ACHN (cell line): Measurements from ENCODE around the gene PPP1R12B.
"Not testable (repeated sequence)": the region's sequence is repeated elsewhere in the genome, so short reads cannot be mapped to it uniquely, and the experiment has no call there.

Experiments
- DNase-seq: peaks from one replicate; pipeline ENCODE4 v3.0.0-alpha.2; 2015
- in situ Hi-C: cut with HindIII; loops from 2 replicates; pipeline ENCODE4 v1.10.0; 2017; ENCODE audit warnings: low sequenced_read_pairs, low pct_ligation_motif_present, low pct_unique_long_range_greater_than_20kb

The PPP1R12B gene

DNA sequence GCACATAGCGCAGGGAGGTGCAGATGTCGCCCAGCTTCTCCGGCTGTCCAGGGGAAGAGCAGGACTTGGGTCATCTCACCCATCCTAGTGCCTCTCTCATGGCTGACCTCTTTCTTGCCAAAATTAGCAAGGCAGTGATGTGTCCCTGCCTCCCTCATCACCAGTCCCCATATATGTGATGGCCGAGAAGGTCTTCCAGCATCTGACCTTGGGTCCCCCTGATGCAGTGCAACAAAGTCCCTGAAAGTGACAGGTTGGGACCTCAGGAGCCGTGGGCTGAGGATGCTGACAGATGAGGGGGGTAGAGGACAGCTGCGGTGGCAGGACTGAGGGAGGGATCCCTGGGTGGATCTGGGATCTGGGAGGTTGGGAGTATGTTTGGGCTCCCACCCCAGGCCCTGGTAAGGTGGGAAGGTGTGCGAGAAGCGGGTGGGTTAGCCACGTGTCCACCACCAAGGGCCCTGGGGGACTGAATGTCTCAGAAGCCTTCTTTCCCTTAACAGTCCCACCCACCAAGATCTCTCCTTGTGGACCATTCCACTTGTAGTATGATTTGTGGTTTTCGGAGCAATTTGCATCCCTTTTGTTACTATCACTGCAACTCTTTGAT lies 252.0 kb downstream of the PPP1R12B start:
- in situ Hi-C loops = no loop called here
- no peak for DNase-seq

DNA sequence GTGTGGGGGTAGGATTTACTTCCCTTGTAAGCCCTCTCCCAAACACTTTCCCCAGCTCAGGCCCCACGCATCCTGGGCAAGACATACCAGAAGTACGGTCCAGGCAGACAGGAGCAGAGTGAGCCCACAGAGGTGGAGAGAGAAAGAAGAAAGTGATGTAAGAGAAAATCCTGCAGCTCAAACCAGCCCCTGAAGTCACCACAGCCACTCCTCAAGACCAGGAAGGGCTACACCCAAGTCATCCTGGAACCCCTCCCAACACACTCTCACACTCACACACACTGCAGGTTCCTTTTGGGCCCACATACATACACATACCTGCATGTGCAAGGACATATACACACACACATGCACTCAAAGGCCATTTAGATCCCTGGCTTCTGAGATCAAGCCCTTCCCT lies 254.9 kb downstream of the PPP1R12B start:
- DNase-seq = no peak
- in situ Hi-C loops = no loop called here

DNA sequence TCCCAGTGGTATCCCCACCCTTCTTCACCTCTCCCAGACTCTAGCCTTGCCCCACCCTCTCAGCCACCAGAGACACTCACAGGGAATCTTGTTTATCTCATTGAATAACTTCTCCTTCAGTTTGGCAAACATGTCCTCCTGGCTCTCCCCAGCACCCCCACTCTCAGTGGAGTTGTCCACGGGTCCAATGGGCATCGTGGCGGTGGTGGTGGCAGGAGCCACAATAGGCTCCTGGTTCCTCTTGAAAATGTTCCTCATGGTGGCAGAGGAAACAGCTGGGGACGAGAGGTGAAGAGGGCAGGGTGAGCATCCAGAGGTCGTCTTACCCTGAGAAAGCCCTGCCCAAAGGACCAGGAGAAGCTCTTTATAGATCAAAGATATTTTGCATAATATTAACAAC lies 257.0 kb downstream of the PPP1R12B start:
- DNase-seq = no peak
- in situ Hi-C loops = no loop called here

DNA sequence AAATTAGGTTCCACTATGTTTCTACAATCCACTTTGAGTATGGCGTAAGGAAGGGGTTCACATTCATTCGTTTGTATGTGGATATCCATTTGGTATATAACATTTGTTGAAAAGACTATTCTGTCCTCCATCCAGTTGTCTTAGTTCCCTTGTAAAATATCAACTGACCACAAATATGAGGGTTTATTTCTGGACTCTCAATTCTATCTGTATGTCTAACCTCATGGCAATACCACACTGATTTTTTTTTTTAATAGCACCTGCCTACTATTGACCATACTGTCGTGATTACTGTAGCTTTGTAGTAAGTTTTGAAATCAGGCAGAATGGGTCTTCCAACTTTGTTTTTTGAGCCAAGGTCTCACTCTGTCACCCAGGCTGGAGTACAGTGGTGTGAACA lies 263.5 kb downstream of the PPP1R12B start:
- DNase-seq, in situ Hi-C loops: not testable (repeated sequence)

DNA sequence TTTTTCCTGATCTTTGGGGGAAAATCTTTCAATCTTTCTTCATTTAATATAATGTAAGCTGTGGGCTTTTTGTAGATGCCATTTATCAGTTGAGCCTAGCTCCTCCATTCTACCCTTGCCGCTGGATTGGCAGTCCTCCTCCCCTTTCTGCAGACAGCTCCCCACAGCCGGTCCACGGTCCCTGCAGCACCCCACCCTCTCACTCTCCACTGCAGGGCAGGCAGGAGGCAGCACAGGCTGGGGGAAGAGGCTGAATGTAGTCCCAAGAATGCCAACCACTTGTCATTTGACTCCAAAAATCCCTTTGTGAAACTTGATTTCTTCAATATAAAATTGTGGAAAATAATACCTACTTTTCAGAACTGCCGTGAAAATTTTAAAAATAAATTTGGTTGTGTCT lies 265.1 kb downstream of the PPP1R12B start:
- in situ Hi-C loops = no loop called here

DNA sequence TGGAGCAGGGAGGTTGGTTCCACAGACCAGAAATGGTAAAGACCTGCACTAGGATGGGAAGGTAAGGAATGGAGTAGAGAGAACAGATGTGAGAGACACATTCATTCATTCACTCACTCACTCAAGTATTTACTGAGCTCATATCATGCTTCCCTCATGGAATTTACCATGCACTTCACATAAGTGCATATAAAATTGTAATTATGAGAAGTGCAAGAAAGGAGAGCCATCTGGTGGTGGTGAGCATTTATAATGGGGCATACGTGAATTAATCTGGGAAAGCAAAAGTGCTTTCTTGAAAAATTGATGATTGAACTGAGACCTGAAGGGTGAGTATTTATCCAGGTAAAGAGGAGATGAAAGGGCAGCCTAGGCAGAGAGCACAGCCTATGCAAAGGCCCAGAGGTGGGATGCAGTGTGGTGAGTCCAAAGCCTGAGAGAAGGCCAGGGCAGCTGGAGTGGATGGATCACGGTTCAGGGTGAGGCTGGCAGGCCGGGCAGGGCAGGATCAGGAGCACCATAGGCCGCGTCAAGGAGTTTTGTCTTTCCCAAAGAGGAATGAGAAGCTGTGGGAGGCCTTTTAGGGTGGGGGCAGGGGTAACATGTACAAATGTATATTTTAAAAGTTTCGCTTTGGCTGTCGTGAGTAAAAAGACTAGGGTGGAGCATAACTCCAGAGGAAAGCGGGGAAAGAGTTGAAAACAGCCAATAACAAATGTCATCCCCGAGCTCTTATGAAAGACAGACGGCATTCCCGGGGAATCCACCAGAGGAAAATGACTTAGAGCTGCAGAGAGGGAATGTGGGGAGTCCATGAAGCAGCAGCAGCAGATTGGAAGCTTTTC lies 266.1 kb downstream of the PPP1R12B start:
- in situ Hi-C loops = not testable (repeated sequence)
- peak; percentile 29 for DNase-seq

More for the DNA sequence above, 265.1 kb downstream of the PPP1R12B start:
- no peak for DNase-seq

DNA sequence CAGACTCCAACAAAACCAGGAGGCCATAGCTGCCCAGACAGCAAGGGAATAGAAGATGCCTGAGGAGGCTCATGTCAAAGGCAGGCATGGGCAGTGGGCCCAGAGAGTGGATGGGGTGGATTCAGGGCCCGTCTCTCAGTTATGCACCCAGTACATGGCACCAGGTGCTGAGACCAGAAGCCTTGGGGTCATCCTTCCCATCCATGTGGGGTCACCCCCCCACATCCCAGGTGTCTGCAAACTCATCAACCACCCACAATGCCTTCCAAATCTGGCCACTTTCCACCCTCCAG lies 266.7 kb downstream of the PPP1R12B start:
- in situ Hi-C loops = not testable (repeated sequence)

DNA sequence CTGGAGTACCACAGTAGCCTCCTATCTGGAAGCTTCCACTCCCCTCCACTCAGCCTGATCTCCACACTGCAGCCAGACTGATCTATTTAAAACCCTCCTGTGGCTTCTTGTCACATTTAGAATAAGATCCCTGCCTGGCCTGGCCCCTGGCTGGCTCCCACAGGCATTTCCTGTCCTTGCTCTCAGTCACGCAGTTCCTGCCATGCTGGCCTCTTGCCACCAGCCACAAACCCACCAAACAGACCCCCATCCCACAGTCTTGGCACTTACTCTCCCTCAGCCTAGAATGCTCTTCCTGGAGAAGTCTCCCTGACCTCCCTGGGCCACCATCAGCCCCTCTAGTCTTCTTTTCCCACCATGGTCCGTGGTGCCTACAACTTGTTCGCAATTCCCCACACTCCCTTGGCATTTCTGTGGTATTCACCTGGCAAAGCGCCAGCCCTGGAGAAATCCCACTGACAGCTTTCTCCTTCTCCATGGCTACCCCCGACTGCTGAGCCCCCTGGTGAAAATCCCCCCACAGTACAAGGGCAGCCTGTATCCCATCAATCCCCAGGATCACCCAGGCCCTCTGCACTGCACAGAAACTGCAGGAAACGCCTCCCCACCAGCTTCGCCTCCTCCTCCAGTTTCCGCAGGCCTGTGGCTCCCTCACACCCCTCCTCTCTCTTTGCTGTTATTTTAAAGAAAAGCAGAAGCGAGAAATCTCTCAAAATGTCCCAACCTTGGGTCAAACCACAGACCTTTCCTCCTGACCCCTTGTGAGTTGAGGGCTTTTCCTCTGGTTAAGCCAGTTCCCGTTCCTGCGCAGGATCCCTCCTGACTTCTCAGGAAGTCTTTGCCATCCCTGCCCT lies 267.2 kb downstream of the PPP1R12B start:
- in situ Hi-C loops = no loop called here
- DNase-seq = peak; percentile 52

More for the DNA sequence above, 266.7 kb downstream of the PPP1R12B start:
- not testable (repeated sequence) for DNase-seq

DNA sequence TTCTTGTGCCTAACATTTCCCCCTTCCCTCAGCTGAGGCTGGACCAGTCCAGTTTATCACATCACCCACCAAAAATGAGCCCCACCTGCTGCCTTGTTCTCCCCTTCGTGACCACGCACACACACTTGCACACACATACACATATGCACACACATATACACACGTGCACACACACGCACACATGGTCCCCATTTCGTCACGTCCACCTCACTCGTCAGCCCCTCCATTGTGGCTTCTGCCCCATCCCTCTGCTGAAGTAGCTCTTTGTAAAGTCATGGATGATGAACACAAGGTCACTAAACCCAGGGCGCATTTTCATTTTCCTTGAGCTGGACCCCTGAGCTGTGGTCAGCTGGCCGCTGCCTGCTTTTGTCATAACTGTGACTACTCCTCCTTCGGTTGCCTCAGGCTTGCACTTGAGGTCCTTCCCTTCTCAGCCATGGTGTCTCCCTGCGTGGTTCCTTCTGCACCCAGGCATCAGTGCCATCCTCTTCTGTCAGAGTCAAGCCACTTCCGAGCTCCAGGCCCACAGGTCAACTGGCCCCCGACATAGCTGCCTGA lies 267.9 kb downstream of the PPP1R12B start:
- no peak for DNase-seq
- in situ Hi-C loops = no loop called here

DNA sequence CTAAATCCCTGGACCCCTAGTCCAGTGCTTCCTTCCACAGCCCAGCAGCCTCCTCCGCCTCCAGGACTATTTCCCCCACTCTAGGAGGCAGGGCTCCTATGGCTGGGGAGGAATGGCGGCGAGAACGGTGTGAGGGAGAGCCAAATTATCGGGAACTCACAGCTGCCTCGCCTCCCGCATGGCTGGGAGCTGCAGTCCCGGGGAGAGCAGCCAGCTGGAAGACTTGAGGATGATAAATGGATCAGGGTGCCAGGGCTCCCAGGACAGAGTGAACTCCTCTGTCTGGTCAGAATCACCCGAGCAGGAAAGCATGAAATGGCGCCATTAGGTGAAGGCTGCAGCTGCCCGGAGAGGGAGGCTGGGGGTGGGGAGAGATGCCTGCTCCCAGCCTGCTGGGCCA lies 270.5 kb downstream of the PPP1R12B start:
- peak; percentile 56 for DNase-seq
- in situ Hi-C loops = not testable (repeated sequence)

DNA sequence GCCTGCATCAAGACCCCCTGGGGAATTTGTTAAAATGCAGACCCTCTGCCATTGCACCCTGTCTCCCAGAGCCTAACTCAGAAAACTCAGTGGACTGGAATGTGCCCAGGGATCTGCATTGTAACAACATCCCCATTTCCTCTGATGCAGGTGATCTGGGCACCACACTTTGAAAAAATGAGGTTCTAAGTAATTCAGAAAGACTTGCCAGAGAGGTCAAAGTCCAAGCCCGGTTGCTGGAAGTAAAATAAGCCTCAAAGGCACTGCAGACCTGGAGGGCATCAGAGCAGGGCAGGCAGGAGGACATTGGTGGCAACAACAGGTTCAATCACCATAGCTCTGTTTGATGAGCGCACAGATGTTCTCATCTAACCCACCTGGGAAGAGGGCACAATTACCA lies 271.0 kb downstream of the PPP1R12B start:
- in situ Hi-C loops = no loop called here
- no peak for DNase-seq

DNA sequence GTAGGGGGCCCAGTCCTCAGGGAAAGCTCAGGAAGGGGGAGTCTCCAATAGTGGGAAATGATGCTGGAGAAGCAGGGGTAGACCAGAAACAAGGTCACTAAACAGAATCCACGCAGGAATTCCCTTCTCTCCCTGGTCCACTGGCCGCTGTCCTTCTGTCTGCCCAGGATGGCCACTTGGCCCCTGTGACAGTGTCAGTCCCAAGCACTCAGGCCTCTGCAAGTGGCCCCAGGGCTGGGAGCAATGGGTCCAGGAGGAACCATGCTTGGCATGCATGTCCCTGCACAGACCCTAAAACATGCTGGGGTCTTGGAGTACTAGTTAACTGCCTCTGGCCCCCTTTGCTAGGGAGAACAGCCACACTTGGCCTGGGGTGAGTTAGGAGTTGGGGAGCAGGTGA lies 271.5 kb downstream of the PPP1R12B start:
- DNase-seq, in situ Hi-C loops: not testable (repeated sequence)

DNA sequence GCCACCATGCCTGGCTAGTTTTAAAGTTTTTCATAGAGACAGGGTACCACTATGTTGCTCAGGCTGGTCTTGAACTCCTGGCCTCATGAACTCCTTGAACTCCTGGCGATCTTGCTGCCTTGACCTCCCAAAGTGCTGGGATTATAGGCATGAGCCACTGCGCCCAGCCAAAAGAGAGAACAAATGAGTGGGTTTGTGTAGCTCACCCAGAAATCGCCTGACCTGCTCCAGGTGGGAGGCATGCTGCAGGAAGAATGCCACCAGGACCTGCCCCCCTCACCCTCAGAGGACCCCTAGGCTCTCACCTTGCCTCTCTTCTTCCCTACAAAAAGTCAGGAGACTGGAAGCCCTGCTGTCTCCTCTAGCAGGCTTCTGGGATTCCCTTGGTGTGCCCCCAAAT lies 272.9 kb downstream of the PPP1R12B start:
- no peak for DNase-seq
- in situ Hi-C loops = no loop called here

DNA sequence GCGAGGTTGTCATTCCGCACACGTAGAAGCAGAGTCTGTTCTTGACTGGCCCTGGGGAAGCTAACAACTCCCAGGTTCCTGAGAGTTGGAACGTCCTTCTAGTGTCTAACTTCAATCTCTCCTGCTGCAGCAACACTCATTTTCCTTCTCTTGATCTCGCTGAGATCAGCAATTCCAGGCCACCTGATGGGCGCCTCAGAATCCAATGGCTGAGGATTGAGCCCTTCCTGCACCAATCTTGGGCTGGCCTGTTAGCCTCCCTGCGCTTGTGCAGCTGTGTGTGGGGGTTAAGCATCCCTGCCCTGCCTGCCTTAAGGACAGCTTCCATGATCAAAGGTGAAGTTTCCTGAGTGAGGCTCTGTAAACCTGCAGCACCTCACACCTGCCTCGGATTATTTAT lies 273.9 kb downstream of the PPP1R12B start:
- in situ Hi-C loops = no loop called here
- no peak for DNase-seq

DNA sequence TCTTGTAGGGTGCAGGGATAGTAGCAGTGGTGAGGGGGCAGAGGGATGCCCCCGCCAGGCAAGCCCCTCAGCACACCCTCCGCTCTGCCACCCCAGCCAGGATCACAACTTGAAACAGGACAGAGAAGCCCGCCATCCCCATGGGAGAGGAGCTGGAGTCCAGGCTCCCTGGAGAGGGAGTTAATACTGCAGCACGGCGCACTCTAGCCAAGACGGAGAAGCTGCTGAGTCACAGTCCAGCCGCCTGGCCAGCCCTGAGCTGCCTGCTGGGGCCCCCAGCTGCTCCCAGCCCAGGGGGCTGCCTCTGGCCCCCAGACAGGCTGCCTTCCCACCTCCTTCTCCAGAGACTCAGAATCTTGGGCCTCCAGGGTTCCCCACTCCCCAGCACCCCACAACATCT lies 274.6 kb downstream of the PPP1R12B start:
- peak; percentile 38 for DNase-seq
- in situ Hi-C loops = no loop called here

DNA sequence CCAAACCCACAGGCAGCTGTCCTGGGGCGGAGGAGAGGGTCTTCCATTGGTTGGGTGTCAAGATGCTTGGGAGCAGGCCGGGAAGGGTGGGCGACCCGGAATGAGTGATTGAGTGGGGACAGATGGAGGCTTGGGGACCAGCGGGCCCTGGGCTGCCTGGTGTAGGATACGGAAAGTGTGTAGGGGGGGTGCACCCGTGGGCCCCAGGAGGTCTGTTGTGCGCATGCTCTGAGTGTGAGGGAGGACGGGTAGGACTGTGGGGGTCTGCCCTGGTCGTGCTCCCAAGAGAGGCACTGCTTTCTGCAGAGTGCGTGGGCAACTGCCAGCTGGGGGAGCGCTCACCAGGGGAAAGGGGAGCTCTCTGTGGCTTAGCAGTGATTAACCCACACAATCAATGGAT lies 275.0 kb downstream of the PPP1R12B start:
- in situ Hi-C loops = not testable (repeated sequence)

DNA sequence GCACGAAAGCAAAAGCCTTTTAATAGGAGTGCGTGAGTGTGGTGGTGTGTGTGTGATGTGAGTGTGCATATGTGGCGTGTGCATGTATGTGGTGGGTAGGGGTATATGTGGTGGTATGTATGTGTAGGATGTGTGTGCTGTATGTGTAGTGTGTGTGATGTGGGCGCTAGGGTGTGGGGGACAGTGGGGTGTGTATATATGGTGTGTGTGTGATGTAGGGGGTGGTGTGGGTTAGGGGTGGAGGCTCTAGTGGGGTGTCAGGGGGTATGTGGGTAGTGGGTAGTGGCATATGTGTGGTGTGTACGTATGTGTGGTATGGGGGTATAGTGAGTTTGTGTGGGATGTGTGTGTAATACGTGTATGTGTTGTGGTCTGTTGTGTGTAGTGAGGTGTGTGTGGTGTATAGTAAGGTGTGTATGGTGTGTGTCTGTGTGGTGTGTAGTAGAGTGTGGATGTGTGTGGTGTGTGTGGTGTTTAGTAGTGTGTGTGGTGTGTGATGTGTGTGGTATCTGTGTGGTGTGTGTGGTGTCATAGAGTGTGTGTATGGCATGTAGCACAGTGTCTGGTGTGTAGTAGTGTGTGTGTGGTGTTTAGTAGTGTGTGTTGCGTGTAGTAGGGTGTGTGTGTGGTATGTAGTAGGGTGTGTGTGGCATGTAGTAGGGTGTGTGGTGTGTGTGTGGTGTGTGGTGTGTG lies 275.7 kb downstream of the PPP1R12B start:
- in situ Hi-C loops = no loop called here
- no peak for DNase-seq

More for the DNA sequence above, 275.0 kb downstream of the PPP1R12B start:
- DNase-seq = not testable (repeated sequence)

DNA sequence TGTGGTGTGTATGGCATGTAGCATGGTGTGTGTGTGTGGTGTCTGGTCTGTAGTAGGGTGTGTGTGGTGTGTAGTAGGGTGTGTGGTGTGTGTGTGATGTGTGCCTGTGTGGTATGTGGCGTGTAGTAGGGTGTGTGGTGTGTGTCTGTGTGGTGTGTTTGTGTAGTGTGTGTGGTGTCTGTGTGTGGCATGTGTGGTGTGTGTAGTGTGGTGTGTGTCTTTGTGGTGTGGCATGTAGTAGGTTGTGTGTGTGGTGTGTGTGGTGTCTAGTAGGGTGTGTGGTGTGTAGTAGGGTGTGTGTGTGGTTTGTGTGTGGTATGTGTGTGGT lies 276.2 kb downstream of the PPP1R12B start:
- in situ Hi-C loops = no loop called here
- no peak for DNase-seq
